TTC549 (cell line): ENCODE measurements around the gene CCNE1.
"Not testable (repeated sequence)": the region's sequence is repeated elsewhere in the genome, so short reads cannot be mapped to it uniquely, and the experiment has no call there.

Experiments used
- FAIRE-seq: peaks from 2 replicates; lab custom pipeline; 2012; peaks lifted over from hg19 to GRCh38; lab: Jason Lieb, UNC

Gene CCNE1

DNA sequence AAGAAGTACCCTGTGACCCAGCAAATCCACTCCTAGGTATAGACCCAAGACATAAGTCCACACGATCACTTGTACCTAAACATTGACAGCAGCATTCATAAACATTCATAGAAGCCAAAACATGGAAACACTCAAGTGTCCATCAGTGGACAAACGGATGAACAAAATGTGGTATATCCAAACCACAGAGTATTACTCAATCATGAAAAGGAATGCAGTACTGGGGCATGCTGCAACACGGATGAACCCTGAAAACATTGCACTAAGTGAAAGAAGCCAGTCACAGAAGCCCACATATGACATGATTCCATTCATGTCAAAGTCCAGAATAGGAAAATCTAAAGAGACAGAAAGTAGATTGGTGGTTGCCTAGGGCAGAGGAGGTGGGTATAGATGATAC is 22.8 kb upstream of the CCNE1 start:
- no peak for FAIRE-seq

DNA sequence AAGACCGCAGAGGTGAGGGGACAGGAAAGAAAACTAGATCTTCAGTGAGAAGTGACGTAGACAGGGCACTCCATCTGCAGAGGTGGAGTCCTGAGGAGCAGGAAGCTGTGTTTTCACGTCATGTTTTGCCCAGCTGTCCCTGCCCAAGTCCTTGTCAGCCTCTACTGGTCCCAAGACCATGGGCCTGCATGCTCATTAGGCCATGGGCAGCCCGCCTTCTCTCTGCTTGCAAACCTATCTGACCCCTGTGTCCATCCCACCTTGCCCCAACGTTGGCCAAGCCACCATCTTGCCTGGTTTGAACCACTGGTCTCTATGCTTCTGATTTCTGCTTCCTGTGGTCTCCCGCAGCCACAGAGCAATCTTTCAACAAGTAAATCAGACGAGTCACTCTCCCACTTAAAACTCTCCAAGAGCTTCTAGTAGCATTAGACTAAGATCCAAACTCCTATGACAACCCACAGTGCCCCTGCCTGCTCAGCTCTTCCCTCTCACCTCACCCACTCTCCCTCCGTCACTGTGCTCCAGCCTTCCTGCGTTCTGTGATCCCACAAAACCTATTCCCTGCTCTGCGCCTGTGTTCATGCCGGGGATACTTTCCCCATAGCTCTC is 18.6 kb upstream of the CCNE1 start:
- no peak for FAIRE-seq

DNA sequence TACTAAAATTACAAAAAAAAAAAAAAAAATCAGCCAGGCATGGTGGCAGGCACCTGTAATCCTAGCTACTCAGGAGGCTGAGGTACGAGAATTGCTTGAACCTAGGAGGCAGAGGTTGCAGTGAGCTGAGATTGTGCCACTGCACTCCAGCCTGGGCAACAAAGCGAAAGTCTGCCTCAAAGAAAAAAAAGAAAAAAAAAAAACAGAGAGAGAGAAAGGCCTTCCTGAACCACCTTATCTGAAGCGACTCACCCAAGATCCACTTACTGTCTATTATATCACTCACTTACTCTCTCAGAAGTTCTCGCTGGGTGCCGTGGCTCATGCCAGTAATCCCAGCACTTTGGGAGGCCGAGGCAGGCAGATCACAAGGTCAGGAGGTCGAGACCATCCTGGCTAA is 17.3 kb upstream of the CCNE1 start:
- FAIRE-seq: not testable (repeated sequence)

DNA sequence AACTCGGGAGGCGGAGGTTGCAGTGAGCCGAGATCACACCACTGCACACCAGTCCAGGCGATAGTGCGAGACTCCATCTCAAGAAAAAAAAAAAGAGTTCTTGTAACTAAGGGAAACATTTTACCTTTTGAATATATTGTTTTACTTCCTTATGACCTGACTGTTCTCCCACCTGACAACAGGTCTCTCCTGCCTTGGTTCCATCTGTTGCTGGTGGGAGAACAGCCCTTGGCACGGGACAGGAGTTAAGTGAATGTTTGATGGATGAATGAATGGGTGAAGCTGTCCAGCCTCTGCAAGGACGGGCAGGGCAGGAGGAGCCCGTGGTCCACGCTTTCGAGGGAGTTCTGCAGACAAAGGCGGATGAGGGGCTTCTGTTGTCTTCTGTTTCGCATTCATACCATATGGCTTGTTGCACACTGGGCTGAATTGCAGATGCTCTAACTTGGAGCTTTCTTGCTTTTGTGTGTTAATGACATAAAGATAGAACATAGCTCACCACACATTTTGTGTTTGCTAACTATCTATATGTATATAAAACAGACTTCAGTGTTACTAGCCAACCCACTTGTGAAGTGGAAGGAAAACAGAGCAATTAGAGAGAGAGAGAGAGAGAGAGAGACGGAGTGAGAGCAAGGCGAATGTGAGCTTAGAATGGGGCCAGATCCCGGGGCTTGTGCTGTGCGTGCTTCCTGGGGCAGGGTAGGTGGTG is 16.2 kb upstream of the CCNE1 start:
- no peak for FAIRE-seq

DNA sequence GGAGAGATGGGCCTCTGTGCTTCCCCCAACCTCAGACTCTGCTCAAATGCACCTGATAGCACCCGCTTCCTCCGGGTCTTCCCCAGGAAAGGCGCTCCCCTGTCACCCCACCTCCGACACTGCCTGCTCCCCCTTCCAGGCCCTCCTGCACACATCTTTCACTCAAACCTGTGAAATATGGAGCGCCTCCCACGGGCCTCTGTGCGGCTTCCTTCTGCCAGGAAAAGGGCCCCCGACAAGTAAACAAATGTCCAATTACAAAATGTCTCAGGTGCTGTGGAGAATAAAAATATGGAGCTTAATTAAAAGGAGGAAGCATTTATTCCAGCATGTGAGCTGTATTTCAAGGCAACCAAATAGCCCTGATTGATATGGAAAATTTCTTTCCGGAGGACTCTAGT is 15.6 kb upstream of the CCNE1 start:
- no peak for FAIRE-seq

DNA sequence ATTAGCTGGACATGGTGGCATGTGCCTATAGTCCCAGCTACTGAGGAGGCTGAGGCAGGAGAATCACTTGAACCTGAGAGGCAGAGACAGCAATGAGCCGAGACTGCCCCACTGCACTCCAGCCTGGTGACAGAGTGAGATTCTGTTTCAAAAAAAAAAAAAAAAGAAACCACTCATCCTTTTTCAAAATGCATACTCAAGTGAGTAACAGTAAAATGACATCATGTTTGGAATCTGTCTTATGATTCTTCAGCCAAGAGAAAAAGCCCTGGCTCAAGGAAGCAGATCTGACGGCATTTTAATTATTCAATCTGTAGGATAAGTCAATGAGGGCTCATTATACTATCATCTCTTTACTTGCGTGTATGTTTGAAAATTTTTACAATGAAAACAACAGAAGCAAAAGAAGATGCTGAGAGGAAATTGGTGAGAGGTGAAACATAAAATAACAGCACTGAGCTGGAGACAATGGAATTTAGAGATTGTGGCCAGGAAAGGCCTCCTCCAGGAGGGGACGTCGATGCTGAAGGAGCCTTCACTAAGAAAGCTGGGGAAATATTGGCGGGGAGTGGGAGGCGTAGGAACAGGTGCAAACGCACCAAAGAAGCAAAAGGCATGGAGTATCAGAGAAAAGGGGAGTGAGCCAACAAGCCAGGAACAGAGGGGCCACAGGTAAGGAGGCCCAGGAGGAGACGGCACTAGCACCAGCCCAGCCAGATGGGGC is 12.9 kb upstream of the CCNE1 start:
- no peak for FAIRE-seq

DNA sequence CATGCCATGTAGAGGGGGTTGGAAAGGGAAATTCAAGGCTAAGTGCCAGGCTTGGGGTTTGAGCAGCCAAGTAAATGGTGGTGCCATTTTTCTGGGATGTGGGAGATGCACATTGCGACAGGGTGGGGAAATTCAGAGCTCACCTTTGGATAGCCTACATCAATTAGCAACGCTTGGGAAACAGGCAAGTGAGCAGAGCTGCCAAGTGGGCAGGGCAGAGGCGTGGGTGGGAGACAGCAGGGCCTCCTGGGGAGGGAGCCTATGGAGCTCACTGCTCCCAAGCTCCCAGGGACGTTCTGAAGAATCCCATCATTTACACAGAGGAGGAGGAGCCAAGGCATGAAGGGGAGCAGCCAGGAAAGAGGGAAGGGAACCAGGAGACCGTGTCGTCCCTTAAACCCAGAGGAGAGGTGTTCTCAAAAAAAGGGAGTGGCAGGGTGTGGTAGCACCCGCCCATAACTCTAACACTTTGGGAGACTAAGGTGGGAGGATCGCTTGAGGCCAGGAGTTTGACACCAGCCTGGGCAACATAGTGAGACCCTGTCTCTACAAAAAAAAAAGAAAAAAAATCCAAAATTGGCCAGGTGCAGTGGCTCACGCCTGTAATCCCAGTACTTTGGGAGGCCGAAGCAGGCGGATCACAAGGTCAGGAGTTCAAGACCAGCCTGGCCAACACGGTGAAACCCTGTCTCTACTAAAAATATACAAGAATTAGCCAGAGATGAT is 11.5 kb upstream of the CCNE1 start:
- FAIRE-seq: no peak

DNA sequence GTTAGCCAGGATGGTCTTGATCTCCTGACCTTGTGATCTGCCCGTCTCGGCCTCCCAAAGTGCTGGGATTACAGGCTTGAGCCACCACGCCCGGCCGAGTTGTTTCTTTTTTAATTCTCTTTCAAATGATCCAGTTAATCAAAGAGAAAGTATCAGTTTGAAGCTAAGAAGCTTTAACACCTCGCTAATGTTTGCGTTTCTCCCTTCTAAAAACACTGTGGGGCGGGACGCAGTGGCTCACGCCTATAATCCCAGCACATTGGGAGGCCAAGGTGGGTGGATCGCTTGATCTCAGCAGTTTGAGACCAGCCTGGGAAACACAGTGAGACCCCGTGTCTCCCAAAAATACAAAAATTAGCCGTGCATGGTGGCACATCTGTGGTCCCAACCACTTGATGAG is 7.8 kb upstream of the CCNE1 start:
- FAIRE-seq: not testable (repeated sequence)

DNA sequence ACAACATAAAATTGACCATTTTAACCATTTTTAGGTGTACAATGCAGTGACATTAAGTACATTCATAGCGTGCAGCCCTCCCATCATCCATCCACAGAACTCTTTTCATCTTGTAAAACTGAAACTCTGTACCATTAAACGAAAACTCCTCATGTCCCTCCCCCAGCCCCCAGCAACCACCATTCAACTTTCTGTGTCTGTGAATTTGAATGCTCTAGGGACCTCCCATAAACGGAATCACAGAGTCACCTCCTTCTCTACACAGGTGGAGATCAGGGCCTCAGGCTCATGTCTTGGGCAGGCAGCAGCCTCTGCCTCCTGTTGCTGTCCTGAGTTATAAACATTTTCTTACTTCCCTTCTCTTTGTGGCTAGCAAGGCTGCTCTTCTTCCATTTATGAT is 7.3 kb upstream of the CCNE1 start:
- FAIRE-seq: no peak

DNA sequence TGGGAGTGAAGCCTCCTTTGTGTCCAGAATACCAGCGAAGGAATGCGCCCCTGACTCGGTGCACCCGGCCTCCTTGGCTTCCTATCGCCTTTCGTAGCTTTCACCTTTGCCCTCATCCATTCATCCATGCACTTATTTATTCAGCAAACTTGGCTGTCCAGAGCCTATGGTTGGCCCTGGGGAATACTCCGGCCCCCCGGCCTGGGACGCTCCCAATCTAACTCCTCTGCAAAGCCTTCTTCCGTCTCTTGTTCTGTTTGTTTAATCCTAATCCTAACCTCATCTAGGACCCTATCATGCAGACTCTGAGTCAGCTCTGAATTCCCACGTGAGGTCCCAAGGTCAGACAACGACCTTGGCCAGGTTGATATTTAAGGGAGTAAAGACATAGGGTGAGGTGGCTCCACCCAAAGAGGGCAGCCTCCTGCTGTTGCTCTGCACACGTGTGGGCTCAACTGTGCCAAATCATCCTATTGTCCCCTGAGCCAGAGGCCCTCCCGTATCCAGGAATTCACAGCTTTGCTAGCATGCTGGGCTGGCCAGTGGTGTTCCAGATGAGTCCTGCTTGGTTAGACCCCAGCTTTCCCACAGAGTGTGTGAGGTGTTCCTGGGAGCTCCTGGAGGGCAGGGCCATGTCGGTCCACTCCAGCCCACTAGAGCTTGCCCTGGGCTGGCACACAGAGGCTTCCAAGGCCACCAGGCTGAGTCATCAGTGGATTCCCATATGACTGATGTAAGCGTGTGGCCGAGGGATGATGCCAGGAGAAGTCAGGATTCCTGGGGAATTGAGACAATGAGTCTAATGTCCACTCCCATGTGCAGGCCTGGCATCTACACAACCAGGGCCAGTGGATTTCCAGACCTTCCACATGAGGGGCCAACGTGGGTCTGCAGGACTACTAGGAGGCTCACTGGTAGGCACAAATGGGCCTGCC is 6.5 kb upstream of the CCNE1 start:
- FAIRE-seq: peak; percentile 31

DNA sequence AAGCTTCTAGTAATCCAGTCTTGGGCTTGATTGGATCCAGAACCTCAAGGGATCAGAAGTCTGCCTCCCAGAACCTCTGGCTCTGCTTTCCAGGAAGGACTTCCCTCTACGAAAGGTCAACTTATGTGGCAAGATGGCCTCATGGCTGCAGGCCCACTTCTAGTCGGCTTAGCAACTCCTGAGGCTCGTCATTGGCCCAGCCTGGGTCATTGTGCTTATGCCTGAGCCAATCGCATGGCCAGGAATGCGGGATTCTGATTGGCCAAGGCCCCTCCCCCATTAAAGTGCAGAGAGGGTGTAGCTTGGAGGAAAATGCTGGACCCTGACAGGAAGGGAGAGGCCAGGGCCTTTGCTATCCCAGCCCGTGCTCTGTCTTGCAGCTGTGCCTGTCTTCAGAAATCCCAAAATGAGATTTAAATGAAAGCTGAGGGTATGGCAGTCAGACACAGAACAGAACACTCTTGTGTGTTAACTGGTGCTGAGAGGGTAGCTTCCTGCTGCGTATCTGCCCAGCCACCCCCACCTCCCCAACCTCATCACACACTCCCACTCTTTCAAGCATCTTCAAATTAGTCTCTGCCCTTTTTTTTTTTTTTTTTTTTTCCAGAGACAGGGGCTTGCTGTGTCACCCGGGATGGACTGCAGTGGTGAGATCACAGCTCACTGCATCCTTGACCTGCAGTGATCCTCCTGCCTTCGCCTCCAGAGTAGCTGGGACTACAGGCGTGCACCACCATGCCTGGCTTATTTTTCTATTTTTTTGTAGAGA is 5.5 kb upstream of the CCNE1 start:
- peak; percentile 81 for FAIRE-seq

DNA sequence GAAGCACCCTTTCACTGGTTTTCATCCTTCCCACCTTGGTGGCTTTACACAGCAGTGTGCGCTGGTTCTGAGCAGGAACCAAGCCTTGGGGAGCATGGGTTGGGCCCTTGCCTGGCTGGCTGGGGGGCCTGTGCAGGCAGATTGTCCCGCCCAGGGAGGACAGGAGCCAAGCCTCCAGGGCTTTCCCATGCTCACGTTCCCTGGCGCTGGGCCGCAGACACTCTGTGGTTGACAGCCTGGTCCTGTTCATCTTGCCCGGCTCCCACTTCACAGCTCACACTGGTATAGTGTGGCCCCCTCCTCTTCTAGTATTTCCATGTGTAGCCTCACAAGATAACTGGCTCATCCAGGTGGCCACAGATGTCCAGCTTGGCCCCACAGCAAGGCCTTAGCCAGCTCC is 4.6 kb upstream of the CCNE1 start:
- no peak for FAIRE-seq

DNA sequence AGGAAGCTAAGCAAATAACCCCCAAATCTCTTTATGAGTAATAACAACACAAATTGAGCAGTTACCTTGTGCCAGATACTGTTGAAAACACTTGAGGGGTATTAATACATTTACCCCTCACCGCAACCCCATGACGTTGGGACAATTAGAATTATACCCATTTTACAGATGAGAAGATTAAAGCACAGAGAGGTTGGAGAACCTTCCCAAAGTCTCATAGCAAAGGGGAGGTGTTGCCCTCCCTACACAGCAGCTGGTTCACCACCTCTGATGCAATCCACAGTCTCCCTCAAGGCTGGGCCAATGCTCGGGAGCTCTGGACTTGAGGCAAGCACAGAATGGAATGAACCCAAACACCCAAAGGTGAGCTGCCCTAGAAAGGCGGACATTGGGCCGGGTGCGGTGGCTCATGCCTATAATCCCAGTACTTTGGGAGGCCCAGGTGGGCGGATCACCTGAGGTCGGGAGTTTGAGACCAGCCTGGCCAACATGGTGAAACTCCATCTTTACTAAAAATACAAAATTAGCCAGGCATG is 3.9 kb upstream of the CCNE1 start:
- FAIRE-seq: no peak

DNA sequence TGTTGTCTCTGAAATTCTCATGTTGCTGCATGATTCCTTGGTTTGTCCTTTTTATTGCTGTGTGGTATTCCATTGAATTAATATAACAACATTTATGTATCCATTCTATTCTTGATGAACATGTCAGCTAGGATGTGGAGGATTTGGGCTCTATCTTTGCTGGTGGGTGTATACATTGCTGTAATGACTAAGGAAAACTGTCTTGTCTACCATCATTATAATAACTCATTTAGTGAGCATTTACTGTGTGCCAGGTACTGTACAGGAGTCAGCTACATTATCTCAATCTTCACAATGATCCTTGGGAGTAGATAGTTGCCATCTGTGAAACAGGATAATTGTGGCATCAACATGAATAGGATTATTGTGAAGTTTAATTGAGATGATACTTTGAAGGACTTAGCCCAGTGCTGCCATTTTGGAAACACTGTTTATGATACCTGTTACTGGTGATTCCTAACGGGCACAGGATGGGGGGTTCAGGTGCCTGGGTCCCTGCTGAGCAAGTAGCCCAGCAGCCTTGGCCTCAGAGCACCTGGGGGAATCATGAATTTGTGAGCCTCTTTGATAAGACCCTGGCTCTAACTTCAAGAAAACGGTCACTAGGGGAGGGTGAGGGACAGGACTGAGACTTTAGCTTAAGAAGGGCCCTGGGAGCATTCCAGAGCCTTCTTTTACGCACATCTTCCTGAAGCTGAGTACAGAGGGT is 1.8 kb upstream of the CCNE1 start:
- no peak for FAIRE-seq

DNA sequence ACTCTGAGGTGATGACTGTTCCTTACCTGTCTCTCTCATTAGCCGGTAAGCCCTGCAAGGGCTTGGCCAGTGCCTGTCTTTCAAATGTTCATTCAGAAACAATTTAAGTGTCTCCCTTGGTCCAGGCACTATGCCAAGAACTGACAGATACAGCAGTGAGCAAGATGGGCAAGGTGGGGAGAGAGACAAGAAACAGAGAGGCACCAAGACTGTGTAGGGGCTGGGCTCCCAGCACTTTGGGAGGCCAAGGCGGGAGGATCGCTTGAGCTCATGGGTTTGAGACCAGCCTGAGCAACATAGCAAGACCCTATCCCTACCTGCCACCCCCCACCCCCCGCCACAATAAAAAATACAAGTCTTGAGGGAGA is 1.3 kb upstream of the CCNE1 start:
- FAIRE-seq: no peak

DNA sequence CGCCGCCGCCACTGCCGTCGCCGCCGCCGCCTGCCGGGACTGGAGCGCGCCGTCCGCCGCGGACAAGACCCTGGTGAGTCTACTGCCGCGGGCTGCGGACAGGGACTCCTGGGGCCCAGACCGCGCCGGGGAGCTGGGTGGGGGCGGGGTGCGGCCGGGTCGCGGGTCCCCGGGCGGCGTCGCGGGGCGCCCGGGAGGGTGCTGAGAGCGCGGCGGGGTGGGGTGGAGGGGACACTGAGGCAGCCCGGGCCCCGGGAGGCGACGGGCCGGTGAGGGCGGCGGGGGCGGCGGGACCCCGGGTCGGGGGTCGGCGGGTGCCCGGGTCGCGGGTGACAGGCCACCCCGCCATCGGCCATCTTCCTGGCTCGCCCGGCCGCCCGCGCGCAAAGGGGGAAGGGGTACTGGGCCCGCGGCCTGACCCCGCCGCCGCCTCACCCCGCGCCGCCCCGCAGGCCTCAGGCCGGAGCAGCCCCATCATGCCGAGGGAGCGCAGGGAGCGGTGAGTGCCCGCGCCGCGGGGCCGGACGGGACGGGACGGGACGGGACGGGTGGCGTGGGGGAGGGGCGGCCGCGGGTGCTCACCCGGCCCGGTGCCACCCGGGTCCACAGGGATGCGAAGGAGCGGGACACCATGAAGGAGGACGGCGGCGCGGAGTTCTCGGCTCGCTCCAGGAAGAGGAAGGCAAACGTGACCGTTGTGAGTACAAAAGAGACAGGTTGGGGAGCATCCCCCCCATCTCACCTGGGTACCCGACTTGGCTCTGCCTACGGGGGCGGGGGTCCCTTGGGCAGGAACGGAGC is 489 bp downstream of the CCNE1 start:
- FAIRE-seq: no peak

DNA sequence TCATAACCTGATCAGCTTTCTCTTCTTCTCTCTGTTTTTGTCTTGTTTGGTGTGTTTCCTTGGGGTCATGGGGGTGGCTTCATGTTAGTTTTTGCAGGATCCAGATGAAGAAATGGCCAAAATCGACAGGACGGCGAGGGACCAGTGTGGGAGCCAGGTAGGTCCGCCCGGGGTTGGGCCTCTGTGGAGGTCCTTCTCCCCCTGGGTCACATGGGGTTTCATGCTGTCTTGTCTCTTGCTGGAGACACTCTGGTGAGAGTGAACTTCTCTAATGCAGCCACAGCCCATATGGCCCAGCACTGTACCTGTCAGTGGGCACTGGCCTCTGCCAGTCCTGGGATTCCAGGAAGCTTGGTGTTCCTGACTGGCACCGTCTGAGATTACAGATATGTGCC is 1.1 kb downstream of the CCNE1 start:
- no peak for FAIRE-seq

DNA sequence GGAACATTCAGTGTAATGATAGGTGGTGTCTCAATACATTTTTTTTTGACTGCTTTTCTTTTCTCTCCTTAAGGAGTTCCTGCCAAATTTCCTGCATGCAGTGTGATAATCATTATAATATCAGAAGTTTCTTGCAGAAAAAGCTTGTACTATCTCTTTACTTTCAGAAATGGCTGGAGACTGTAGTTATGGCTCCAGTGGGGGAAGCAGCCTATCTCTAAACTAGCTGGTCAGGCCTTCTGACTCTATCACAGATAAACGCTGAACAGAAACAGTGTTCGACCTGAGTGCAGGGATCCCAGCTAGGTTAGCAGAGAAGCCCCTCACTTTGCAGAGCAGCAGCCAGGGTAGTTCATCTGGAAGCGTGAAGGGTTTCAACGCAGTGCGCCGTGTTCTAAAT is 1.9 kb downstream of the CCNE1 start:
- FAIRE-seq: no peak

DNA sequence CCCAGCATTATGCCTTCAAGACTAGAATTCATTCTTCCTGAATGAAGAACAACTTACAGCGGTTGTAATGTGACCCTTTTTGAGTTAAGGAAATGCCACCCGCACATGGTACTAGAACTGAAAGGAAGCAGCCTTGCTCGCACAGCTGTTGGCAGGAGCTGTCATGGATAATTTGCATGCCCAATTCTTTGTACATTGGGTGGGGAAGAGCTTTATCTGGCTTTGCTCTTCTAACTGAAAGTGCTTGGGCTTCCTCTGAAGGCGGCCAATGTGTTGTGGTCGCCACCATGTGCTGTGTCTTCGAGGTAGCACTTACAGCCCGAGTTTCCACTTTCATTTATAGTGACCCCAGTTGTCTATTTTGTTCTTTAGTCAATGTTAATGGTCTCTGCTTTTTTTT is 3.4 kb downstream of the CCNE1 start:
- no peak for FAIRE-seq
